HG03159 (cell line): ENCODE data around the gene BIN1.

Source experiments
- ATAC-seq: cut with Tn5 transposase; IDR thresholded peaks from one replicate; pipeline ENCODE4 v1.9.1; 2021; ENCODE audit warnings: mild to moderate bottlenecking, moderate library complexity; ENCODE audit not compliant: unreplicated experiment

Gene BIN1

DNA sequence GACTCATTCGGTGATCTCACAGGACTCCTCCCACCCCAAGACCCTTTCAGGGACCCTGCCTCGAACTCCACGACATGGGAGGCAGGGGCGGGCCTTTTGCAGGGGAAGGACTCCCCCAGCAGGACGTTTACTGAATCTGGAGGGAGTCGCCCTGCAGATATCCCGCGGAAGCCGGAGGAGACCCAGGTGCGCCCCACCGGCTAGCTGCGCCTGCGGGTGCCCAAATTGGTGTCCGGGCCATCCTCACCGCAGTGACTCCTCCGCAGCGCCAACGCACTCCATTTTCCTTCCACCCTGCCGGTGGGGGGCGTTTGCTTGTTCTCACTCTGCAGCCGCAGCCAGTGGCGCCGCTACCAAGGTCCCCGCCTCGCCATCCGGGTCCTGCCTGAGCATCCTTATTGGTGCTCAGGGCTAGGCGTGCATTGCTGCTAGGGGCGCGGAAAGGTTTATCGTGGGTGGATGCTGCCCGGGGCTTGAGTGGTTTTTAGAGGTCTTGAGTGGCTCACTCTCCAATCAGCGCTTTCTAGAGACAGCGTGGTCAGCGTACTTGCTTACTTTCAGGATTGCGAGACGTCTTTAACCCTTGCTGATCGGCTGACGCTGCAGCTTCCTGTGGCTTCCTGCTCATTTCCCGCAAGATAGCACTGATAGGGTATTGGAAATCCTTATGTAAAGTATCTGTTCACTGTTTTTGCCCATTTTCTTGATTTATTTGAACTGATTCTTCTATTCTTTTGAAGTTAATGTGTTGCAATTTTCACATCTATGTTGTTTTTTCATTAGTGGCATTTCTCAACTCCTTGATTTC is 81.4 kb downstream of the BIN1 start:
- ATAC-seq: peak; percentile 92

DNA sequence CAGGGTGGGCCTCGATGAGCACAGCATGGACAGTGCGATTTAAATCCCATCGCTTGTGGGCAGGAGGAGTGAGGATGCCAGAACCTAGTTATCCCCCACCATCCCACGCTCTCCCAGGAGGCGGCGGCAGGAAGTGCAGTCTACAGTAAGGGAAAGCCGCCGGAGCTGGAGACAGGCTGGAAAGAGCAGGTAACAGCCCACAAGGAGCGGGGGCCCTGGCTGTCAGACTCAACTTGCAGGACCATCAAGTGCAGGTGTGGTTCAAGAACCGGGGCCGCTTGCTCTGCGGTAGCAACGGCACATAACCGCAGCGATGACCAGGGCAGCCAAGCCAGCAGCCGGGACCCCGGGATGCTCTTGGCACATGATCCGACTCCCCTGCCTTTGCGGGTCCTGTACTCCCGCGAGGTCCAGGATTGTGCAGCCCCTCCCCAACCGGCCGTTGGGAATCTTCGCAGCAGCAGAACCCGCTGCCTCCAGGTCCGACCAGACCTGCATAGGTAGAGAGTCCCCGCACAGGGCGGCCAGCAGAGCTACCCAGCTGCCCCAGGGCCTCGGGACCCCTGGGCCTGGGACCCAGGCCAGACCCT is 82.1 kb downstream of the BIN1 start:
- peak; percentile 5 for ATAC-seq

DNA sequence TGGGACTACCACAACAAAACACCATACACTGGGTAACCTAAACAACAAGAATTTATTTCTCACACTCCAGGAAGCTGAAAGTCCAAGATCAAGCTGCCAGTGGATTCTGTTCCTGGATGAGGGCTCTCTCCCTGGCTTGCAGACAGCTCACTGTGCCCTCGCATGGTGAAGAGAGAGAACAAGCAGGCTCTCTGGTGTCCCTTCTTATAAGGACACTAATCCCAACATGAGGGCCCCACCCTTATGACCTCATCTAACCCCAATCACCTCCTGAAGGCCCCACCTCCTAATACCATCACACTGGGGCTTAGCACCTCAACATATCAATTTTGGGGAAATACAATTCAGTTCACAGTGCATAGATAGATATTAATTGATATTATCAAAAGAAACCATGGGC is 83.5 kb downstream of the BIN1 start:
- no peak for ATAC-seq

DNA sequence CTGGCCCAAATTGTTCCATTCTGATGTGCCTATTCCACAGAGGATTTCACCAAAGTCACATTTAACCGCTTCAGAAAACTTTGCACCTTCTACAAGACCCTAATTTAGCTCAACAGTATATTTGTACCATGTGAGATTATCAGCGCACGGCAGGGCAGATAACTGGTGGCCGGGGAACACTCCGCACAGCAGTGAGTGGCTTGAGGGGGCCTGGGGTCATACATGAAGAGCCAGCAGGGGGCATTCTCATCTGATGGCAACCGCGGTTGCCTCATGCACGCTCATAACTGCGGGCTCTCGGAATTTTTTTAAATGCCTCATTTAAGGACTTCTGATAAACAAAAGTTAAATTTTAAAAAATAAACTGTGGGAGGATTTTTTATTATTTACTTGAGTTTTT is 84.1 kb downstream of the BIN1 start:
- ATAC-seq: no peak

DNA sequence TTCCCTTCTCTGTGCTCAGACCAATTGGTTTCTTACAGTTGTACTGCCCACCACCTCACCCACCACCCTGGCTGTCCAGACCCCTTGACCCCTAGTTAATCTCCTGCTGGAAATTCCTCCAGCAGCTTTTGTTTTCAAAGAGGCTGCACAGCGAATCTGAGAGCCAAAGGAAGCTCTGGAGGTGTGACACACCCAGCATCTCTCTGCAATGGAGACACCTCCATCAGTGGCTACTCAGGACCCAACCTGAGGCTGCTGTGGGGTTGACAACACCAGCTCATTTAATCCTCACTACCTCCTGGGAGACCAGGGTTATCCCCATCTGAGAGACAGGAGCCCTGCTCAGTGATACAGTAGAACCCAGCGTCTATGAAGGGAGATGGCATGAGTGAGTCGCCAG is 86.4 kb downstream of the BIN1 start:
- no peak for ATAC-seq

DNA sequence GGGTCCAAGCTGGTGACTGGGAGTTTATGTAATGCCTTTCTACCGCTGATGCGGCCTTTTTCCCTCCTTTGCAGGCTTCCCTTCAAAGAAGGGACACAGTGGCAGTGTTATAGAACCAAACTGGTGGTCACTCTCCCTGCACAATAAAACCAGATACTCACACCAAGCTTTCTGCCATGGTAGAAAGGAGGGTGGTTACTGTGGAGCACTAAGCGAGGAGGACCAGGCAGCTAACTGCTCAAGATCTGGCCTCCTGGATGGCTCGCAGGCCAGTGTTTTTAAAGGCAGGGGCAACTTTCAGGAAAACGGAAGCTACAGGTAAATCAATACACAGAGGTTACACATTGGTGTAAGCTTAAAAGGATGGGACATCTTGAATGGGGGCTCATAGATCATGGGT is 89.4 kb downstream of the BIN1 start:
- ATAC-seq: no peak

DNA sequence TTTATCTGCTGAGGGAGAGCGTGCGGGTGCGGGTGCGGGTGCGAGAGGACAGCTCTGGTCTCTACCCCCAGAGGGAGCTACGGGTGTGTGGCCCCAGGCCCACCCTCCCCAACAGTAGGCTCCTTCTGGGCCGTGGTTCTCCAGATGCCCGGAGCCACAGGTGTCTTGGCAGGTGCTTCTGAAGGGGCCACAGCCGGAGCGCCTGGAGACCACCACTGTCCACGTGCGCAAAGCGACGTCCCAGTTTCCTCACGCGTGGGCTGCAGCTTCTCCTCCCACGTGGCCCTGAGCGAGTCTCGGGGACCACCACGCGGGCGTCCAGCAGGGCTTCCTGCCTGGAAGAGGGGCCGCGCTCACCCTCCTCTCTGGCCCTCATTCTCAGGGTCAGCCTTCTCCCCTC is 90.6 kb downstream of the BIN1 start:
- ATAC-seq: no peak

DNA sequence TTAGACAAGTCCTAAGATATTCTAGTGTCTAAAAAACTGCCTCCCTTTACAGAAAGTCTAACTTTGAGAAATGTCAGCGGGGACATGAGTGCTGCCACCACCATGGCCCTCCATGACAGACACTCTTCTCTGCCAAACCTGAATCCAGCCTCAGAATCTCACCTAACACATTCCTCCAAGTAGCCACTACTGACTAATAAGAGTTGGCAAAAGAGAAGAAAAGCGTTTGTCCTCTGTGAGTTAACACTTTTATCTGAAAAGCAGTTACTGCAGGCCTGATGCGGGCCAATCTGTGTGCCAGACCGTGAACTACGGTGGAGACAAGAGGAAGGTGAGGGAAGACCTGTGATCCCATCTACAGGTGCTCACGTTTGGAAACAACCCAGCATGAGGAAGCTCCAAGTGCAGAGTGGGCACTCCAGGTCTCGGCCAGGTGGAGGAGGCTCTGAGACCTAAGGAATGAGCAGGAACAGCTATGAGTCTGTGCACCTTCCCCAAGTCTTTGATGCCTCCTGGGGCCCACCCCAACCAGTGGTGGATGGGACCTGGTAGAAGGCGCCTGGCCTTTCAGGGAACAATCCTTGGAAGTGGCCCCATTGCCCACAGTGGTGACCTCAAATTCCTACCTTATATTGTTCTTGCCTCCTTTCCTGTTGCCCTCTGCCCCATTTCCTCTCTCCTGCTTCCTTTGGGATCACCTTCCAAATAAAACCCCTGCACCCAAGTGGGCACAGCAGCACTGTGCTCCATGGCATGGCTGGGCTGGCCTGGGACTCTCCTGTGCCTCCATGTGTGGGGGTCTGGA is 91.6 kb downstream of the BIN1 start:
- no peak for ATAC-seq

DNA sequence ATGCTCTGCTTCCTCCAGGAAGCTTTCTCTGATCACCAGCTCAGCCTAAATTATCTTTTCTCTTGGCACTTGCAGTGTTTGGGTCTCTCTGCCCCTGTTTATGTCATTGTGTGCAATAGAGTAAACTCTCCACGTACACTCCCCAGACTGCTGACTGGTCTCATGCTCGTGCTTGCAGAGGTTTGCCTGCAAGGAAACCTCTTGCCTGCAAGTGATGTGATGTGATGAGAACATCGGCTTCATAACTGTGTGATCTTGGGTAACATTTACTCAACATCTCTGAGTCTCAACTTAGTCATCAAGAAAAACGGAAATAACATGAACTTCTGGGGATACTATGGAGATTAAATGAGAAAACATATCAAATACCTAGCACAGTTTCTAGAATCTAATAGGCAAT is 92.3 kb downstream of the BIN1 start:
- ATAC-seq: no peak

DNA sequence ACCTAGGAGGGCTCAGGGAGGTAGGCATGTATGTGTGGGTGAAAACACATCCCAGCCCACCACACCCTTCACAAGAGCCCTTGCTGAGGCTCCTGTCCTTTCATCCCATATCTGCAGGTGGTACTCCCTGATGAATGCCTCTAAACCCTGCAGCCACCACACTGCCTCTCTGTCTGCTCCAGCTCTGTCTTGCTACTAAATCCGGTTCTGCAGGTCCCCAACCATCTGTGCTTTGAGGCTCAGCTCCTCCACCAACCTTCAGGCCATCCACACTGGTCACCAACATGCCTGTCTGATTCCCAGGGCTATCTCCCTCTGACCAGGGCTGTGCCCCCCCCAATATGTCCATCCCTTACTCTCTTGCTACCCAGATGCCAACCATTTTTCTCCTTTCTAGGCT is 92.7 kb downstream of the BIN1 start:
- ATAC-seq: no peak

DNA sequence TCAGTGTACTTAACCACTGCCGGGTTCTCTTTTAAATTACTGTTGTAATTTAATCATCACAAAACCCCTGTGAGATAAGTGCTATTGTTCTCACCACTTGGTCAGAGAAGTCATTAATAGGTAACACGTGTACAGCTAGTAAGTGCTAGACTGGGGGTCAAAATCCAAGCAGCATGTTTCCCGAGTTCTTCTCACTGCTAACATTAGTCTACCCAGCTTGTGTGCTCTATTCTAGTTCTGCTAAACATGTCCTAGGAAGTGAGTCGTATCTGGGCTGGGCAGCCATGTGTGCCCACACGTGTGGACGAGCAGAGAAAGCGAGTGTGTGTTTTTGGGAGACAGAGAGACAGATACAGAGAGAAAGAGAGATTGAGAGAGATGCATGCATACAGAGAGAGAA is 94.1 kb downstream of the BIN1 start:
- no peak for ATAC-seq

DNA sequence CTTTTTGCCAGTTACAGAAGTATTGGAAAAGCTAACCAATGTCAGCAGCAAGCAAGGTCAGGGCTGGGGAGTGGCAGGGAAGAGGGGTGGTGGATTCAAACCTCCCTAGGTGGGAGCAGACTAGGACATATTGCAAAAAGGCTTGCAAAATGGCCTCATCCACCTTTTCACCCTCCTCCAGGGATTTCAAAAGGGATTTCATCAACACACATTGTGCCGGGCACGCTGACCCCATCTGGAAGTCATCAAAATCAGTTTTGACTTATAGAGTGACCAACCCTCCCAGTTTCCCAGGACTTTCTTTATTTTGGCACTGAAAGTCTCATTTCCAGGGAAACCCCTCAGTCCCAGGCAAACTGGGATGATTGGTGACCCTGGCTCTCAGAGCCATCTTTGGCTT is 94.7 kb downstream of the BIN1 start:
- no peak for ATAC-seq

DNA sequence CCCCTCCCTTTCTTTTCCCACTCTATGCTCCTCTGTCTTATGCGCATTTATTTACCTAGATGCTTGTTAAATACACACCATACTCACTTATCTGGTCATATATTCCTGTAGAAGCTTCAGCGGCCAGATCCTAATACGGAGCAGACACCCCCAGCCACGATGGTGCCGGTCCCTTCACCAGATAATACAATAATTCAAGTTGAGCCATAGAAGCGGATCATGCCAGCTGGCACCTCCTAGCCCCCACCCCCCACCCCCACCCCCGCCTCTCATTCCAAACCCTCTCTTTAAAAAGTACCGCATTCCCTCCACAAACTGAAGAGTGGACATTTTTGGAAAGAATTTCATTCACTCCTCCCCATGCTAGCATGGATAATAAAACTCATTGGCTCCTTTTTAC is 95.2 kb downstream of the BIN1 start:
- no peak for ATAC-seq

DNA sequence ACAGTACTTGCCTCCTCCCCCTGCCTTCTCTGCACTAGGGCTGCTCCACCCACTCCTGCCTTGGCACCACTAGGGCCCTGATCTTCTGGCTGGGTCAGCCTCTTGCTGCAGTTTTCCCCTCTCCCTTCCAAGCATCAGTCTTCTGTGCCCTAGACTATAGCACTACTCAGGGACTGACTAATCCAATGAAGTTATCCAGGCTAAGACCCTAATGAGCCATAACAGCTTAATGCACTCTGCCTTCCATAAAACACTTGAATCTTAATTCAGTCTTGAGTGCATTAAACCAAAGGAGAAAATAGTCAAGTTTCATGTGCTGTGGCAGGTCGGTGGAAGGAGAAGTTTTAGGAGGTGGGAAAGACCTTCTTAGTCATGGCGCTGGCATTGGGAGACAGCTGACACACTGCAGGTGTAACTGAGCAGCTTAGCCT is 95.7 kb downstream of the BIN1 start:
- ATAC-seq: no peak

DNA sequence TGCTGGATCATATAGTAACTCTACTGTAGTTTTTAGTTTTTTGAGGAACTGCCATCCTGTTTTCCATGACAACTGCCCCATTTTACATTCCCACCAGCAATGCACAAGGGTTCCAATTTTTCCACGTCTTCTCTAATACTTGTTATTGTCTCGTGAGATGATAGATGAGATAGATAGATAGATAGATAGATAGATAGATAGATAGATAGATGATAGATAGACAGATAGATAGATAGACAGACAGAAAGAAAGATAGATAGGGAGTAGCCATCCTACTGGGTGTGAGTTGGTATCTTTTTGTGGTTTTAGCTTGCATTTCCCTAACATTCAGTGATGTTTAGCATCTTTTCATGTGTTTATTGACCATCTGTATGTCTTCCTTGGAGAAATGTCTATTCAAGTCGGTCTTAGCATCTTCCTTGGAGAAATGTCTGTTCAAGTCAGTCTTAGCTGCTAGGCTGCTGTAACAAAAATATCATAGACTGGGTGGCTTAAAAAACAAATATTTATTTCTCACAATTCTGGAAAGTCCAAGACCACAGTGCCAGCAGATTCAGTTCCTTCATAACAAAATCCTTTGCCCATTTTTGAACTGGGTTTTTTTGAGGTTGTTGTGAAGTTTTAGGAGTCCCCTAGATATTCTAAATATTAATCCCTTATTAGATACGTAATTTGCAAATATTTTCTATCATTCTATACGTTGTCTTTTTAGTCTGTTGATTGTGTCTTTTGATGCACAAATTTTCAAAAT is 98.5 kb downstream of the BIN1 start:
- ATAC-seq: no peak

DNA sequence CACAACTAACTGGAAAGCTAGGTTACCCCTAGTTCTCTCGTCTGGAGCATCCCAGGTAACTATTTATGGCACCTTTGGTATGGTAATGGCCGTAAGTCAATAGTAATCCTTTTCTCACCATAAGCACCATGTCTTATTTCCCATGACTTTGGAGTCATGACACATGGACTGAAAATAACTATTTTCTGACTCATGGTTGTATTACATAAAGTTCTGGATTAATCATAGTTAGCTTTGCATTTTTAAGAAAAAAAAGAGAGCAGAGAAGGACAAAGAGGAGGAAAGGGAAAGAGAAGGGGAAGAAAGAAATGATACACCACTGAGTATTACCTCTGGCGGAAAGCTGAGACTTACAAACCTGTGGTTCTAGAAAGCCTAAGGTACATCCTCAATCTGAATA is 99.3 kb downstream of the BIN1 start:
- ATAC-seq: no peak

DNA sequence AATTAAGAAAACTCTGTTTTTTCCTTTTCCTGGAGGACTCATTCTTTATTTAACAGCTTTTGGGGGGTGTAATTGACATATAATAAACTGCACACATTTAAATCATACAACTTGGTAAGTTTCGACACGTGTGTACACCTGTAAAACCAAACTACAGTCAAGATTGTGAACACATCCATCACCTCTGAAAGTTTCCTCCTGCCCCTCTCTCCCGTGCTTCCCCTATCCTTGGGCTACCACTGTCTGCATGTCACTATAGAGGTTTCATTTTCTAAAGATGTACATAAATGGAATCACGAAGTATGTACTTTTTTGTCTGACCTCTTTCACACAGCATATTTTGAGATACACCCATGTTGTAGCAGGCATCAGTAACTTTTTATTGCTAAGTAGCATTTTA is 100.0 kb downstream of the BIN1 start:
- ATAC-seq: no peak

DNA sequence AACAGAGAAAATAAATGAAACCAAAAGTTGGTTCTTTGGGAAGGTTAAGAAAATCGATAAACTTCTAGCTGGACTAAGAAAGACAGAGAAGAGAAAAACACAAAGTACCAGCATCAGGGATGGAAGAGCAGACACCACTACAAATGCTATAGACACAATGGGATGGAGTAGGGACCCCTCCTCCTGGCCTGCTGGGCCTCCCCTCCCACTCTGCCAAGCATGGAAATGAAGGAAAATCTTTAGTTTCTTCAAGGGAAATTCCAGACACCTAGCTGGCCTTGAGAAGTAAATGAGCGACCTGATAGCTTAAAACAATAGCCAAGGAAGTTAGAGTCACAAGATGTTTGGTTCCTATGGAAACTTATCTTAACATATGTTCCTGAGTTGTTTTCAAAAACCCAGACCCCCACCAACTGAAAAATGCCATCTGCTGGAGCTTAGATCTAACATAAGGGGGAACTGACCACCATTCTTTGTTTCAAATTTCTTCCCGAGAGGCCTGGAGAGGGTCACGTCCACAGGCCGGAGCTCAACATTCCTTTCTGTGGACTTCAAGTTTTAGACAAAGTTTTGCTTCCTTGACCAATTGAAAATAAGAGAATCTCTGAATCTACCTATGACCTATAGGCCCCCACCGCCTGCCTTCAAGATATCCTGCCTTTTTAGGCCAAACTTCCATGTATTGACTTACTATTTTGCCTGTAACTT is 101.9 kb downstream of the BIN1 start:
- no peak for ATAC-seq

DNA sequence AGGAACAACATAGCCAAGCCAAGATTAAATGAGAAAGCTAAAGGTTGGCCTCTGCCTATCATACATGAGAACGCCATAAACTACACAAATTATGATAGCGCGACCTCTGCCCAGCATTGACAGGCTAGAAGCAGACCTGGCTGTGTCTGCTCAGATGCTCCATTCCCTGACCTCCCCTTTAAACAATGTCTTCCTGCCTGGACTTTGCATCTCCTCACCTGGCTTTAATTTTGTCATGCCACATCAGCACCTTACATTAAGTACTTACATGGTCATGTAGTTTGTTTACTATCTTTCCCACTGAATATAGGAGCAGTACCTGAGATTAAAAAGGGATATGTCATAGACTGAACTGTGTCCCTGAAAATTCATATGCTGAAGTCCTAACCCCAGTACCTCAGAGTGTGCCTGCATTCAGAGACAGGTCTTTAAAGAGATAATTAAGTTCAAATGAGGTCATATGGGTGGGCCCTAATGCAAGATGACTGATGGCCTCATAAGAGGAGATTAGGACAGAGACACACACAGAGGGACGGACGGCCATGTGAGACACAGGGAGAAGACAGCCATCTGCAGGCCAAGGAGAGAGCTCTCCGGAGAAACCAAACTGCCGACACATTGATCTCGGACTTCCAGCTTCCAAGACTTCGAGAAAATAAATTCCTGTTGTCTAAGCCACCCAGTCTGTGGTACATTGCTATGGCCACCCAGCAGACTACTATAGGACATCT is 103.7 kb downstream of the BIN1 start:
- no peak for ATAC-seq

DNA sequence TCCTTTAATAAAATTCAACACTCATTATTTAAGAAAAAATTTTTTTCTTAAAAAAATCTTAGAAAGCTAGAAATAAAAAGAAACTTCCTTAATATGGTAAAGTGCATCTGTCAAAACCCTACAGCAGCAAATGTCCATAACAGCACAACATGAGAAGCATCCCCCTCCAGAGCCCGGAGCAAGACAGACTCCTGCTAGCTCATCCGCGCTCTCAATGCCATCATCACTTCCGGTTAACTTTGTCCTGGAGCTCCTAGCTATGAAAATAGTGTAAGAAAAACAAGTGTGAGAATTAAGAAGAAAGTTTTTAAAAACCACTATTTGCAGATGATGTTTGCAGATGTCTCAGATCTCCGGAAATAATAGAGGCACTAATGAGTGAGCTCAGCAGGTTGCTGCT is 105.2 kb downstream of the BIN1 start:
- no peak for ATAC-seq
